ENCODE measurements around the gene CCNY.

The CCNY gene

GRCh38 chr10:35432781-35433338 is 96.6 kb downstream of the CCNY start:
- no peak for DNase-seq

GRCh38 chr10:35433851-35434426 is 97.6 kb downstream of the CCNY start:
- DNase-seq = no peak

DNA sequence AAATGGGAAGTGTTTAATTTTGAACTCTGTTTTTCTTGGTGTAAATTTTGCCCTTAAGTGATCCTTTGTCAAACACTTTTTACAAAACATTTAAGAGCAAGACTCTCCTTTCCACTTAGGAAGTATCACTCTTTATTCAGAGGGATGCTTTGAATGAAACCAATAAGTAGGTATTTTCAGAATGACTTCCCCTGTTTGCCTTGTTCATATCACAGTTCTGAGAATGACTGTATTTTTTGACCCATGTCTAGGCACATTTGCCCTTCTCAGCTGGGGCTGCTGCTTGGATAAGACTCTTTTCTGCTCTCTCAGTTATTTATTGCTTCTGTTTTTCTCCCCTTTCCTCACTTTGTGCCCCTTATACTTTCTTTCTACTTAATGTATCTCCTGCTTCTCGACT is 98.2 kb downstream of the CCNY start:
- no peak for DNase-seq

- DNase-seq = no peak
Measured at GRCh38 chr10:35435824-35436223, 99.5 kb downstream of the CCNY start.

DNA sequence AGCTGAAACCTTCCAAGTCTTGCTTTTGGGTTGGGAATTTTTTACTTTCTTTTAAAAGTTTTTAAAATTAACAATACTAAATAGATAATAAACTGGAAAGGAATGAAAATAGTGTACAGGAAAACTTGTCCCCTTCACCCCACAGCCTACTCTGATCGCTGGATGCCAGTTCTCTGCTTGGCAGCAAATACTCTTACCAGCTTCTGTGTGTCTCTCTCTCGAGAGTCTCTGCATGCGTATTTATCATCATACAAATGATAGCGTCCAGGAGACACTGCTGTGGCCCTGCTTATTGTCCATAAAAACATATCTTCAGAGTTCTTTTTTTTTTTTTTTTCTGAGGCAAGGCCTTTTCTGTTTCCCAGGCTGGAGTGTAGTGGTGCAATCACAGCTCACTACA is 101.5 kb downstream of the CCNY start:
- DNase-seq = no peak

- no peak for DNase-seq
Measured at GRCh38 chr10:35438718-35439571, 102.6 kb downstream of the CCNY start.

GRCh38 chr10:35440016-35440415 is 103.7 kb downstream of the CCNY start:
- DNase-seq = no peak

DNA sequence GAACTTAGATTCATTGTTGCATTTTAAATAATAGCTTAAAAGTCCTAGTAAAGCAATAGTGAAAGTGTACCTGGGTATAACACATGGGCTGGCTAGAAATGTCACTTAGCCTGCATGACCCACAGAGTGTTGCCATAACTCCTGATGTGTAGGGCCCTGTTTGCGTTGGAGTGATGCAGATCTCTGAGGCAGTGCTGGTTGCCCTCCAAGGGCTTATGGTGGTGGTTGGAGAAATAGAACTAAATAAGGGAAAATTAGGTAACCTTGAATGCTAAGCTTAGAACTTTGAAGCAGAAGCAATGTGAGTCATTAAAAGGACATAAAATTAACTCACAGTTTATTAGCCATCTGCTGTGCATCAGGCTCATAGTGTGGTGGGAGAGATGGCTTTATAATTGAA is 105.7 kb downstream of the CCNY start:
- DNase-seq = no peak

DNA sequence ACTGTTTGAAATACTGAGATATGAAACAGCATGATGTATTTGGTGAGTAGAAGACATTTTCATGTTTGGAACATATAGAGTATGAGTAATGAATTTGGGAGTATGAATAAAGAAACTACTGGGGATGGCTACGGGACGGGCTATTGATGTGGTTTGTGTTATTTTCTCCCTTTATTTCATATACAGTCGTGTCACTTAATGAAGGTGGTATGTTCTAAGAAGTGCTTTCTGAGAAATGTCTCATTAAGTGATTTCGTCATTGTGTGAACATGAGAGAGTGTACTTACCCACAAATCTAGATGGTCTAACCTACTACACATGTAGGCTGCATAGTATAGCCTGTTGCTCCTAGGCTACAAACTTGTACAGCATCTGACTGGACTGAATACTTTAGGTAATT is 106.3 kb downstream of the CCNY start:
- DNase-seq = no peak

DNA sequence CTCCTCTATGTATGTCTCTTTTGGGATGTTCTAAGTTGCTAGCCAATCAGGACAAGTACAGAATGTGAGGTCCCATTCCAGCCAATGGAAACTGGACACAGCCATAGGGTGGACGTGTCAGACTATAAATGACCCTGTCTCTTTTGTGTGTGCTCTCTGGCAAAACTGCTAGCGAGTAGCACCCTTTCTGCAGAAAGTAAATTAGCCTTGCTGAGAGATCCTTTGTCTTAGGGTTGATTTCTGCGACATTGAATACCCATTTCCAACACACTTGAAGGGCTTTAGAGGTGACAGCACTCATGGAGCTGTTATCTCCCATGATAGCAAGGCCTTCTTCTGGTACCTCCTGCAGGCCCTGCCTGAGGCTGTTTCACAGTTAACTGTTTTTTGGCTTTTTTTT is 107.5 kb downstream of the CCNY start:
- DNase-seq = no peak

DNA sequence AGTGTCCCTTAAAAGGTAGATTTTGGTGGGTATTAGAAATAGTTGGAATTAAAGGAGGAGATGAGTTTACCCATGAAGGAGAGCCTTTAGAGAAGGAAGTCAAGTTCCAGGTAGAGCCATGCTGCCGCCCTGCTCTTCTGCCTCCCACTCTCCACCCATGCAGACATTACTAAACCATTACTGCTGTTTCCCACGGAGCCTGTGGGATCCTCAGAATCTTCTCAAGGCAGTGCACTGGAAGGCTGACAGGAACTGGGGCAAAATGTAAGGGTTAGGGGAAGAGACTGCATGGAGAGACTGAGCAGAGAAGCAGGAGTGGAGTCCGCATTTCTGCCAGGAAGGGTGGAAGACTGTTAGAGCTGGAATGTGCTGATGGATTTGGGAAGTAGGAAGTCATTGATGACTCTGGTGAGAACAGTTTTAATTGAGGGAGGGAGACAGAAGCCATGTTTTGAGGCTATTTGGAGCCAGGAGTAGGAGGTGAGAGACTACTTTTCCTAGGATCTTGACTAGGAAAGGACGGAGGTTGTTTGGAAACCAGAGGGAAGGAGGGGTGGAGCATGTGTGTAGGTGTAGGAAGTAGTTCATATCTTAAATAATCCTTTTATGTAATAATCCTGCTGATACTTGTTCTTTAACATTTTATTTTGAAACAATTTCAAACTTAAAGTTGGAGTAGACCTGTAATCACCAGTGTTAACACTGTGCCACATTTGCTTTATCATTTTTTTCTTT is 109.0 kb downstream of the CCNY start:
- no peak for DNase-seq

DNA sequence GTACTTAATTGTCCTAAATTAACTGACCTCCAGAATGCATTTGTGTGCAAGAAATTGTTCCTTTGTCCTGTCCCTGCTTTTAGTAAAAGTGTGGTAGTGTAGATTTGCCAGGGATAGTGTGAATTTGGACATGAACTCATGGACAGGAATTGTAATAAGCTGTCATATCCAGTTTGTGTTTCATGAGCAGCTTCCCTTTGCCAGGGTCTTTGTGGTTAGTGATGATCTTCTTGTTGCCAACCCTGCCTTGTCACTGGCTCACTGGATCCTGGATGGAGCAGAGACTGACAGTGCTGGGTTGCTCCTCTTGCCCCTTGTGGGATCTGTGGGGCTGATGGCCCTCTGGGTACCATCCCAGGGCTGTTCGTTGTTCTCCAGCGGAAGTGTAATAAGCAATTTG is 110.1 kb downstream of the CCNY start:
- DNase-seq = no peak

DNA sequence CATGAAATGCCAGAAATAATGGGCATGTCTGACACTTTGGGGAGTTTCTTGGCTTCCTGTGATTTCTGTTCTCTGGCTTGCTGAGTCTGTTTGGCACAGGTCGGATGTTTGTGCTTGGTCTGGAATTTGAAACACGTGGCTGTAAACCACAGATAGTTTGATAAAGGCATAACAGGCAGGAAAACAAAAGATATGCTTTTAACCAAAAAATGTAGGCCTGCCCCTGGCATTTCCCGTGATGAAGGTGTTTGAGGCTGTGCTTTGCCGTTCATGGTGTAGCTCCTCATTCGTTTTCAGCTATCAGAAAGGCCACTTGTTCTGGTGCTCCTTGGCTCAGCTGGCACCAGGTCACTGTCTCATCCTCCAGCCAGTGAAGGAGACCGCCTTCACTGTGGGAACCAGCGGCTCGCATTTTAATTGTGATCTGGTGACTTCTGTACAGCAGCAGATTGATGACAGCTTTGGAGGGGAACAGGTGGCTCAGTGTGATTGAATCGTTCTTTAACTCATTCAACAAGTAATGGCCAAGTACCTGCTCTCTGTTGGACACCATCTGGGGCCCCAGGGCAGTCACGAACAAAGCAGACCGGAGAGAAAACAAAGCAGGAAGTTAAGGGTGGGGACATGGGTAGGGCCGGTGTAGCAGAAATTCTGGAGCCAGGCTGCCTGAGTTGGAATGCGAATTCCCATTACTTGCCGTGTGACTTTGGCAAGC is 111.5 kb downstream of the CCNY start:
- DNase-seq = peak in 2 of 14 donors; percentile 5 to 20

- peak in 4 of 14 donors; percentile 20 to 59 (median 40) for DNase-seq
Measured at GRCh38 chr10:35448687-35449662, 112.7 kb downstream of the CCNY start.

DNA sequence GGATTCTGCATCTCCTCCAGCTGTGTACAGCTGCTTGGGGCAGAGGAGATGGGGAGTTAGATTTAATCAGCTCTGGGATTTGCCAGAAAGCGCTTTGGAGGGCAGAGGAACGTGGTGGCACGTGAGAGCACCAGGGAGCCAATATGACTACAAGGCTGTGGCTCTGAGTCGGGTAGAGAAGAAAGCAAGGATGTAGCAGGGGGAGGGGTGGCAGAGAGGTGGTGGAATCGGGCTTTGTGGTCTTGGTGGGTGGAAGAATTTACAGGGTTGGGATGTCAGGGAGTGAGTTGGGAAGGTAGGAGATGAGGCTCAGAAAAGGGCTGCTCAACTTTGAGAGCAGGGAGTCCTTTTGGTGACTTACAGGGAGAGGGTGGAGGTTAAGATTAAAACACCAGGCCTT is 113.6 kb downstream of the CCNY start:
- DNase-seq = no peak

- DNase-seq = no peak
Measured at GRCh38 chr10:35451151-35452016, 115.1 kb downstream of the CCNY start.

- DNase-seq = no peak
Measured at GRCh38 chr10:35452171-35452570, 115.9 kb downstream of the CCNY start.

DNA sequence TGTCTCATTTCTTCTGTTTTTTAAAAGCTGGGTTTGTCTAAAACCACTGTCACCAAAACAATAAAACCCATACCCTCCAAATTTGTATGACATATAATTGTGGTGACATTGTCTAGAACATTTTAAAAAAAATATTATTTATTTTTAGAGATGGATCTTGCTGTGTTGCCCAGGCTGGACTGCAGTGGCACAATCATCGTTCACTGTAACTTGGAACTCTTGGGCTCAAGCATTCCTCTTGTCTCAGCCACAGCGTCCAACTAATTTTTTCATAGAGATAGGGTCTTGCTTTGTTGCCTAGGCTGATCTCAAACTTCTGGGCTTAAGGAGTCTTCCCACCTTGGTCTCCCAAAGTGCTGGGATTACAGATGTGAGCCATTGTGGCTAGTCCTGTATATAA is 116.5 kb downstream of the CCNY start:
- no peak for DNase-seq

DNA sequence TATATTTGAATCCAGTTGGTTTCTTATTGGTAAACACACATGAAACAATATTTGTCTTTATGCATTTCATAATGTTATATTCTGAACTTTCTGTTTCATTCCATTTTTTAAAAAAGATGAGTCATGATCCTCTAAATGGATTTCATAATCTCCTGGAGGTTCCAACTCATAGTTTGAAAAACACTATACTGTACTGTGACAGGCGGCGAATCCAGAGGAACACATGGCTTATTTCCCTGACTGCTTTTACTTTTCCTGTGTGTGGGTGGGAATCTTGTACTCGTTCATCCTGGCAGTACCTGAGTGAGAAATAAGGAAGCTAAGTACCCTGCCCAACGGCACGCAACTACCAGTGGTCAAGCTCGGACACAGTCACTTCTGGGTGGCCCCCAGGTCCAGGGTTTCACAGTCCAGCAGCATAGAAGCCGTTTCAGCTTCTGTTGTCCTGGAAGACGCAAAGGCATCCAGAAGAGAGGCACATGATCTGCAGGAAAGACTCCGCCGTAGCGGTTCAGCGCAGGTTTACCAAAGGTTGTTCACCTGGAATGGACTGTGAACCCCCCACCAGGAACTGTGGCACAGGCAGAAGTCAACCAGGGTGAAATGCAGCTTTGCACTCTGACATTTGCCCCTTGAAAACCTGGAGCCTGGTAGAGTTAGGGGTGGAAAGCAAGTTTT is 117.7 kb downstream of the CCNY start:
- no peak for DNase-seq
